Transverse colon (tissue), 3 donors: Measurements from ENCODE around the gene PARVA.

Experiments used
- EP300 ChIP-seq: sonication (generic); formaldehyde crosslinking; IDR thresholded peaks from one replicate; pipeline ENCODE4 v1.6.1; 2017; ENCODE audit warnings: antibody characterized with exemption, low read depth
- POLR2A ChIP-seq: fragments of 450-650 bp; IDR thresholded peaks from one replicate; pipeline ENCODE4 v1.6.1; 2016; ENCODE audit warnings: antibody characterized with exemption, mild to moderate bottlenecking, moderate library complexity
- TF ChIP-seq, protein P1 (sequence below), 5 experiments: fragments of 200-600 bp in 3 of 5; fragments of 450-650 bp in 2 of 5; sonication (generic) in 3 of 5; IDR thresholded peaks; 1 replicate in 2 of 5; 2 replicates in 3 of 5; pipeline ENCODE4 v1.5.1; 2016 to 2017; ENCODE audit warnings: antibody characterized with exemption in 5 of 5, inconsistent platforms in 3 of 5, mild to moderate bottlenecking in 2 of 5, moderate library complexity in 1 of 5

DNA sequence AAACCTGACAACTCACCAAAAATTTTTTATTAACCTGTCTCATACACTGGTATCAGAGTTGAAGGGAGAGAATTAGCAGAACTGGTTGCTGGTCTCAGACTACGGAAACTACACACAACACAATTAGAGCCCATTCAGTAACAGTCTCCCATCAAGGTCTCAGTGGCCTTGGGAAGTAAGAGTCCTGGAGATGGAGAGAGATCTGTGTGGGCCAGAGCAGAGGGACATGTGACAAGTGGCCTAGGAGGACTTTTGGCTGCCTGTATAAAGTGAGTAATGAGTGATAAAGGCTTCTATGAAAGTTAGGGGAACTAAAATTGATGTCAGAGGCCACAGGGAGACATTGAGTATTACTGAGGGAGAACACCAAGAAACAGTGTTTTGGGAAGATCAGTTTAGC is 58.9 kb downstream of the PARVA start:
- TF ChIP-seq, protein P1, sequence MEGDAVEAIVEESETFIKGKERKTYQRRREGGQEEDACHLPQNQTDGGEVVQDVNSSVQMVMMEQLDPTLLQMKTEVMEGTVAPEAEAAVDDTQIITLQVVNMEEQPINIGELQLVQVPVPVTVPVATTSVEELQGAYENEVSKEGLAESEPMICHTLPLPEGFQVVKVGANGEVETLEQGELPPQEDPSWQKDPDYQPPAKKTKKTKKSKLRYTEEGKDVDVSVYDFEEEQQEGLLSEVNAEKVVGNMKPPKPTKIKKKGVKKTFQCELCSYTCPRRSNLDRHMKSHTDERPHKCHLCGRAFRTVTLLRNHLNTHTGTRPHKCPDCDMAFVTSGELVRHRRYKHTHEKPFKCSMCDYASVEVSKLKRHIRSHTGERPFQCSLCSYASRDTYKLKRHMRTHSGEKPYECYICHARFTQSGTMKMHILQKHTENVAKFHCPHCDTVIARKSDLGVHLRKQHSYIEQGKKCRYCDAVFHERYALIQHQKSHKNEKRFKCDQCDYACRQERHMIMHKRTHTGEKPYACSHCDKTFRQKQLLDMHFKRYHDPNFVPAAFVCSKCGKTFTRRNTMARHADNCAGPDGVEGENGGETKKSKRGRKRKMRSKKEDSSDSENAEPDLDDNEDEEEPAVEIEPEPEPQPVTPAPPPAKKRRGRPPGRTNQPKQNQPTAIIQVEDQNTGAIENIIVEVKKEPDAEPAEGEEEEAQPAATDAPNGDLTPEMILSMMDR (IDR thresholded peaks at IDR 0.05): no peak
- TF ChIP-seq POLR2A (no peak), EP300 (no peak)
